Testis (tissue), 3 donors: Measurements from ENCODE around the gene UPB1. TPM values are rescaled to one million over a fixed set of nuclear protein-coding genes. Genes with fewer than 3 reads are reported as not detected.

Source experiments
- DNase-seq: peaks from one replicate; pipeline ENCODE4 v3.0.0-alpha.2; 2019
- H3K27ac ChIP-seq, 2 donors: fragments of 200-600 bp; sonication (generic); one replicate each; pipeline ENCODE4 v1.5.1; 2019
- H3K27me3 ChIP-seq: fragments of 200-600 bp; sonication (generic); one replicate; pipeline ENCODE4 v1.5.1; 2019
- H3K36me3 ChIP-seq: fragments of 200-600 bp; sonication (generic); one replicate; pipeline ENCODE4 v1.5.1; 2017; ENCODE audit warnings: low read depth; ENCODE audit errors: missing control alignments
- H3K4me1 ChIP-seq: fragments of 200-600 bp; sonication (generic); one replicate; pipeline ENCODE4 v1.5.1; 2019
- H3K4me3 ChIP-seq, 2 donors: fragments of 200-600 bp; sonication (generic); one replicate each; pipeline ENCODE4 v1.5.1; 2017 to 2019
- H3K9me3 ChIP-seq: fragments of 200-600 bp; sonication (generic); one replicate; pipeline ENCODE4 v1.5.1; 2017
- CTCF ChIP-seq, 3 experiments: fragments of 450-650 bp in 2 of 3; fragments of 200-600 bp in 1 of 3; sonication (generic) in 1 of 3; IDR thresholded peaks; one replicate each; pipeline ENCODE4 v1.5.1; 2016 to 2019; ENCODE audit warnings: antibody characterized with exemption in 3 of 3, mild to moderate bottlenecking in 2 of 3, moderate library complexity in 1 of 3
- POLR2A ChIP-seq: fragments of 450-650 bp; IDR thresholded peaks from one replicate; pipeline ENCODE4 v1.6.1; 2017; ENCODE audit warnings: antibody characterized with exemption, mild to moderate bottlenecking, moderate library complexity
- WGBS, 2 donors: methylation state at CpG; one replicate each; pipeline ENCODE4 v1.1.5; 2018; 5-methylcytosine and 5-hydroxymethylcytosine counted together
- intact Hi-C: fragments of 100-400 bp; cut with DNase I; formaldehyde crosslinking; loops from one replicate; pipeline ENCODE4 v1.15.1; 2023; ENCODE audit warnings: low total_unique reads
- polyA plus RNA-seq: library from polyadenylated mRNA; stranded (reverse); fragments of 350-450 nt; fragmentation: Illumina TruSeq; extraction: RNeasy Lipid Tissue Mini Kit (QIAGEN cat#74804); gene quantifications from one replicate; pipeline ENCODE4 v1.2.3, GENCODE V29; 2014; ENCODE audit warnings: low read depth, low replicate concordance; ENCODE audit not compliant: insufficient read depth
- total RNA-seq, 2 donors: library from RNA; depleted of rRNA; stranded (reverse); fragments of >200 nt; gene quantifications; one replicate each; pipeline ENCODE4 v1.2.3, GENCODE V29; 2016

The UPB1 gene
- total and polyA plus RNA-seq, 3 donors from 2014 or later: 6.7 to 12.1 (median 11.5) TPM

- no peaks in the 10 kb centered on the region for H3K9me3 ChIP-seq
- H3K4me3 ChIP-seq: no peak overlapping the region
- no peak for TF ChIP-seq CTCF (IDR thresholded peaks at IDR 0.05)
- no peak for TF ChIP-seq POLR2A
- H3K36me3 ChIP-seq: no peaks in the 10 kb centered on the region
- intact Hi-C loops: no loop called here
- no peak for DNase-seq
- H3K4me1 ChIP-seq: no peaks in the 10 kb centered on the region
- H3K27ac ChIP-seq: no peak overlapping the region
- WGBS, 2 donors: 100% methylated on average over 1 of the region's 1 CpG; no CpG with 5 or more reads in 1 of the 2 donors
- H3K27me3 ChIP-seq: no peaks in the 10 kb centered on the region
Observed at GRCh38 chr22:24532075-24532474, 36.9 kb downstream of the UPB1 start.

- intact Hi-C loops: no loop called here
- no peak for TF ChIP-seq POLR2A
- TF ChIP-seq CTCF (IDR thresholded peaks at IDR 0.05): no peak
- Histone ChIP-seq H3K36me3 (no peaks in the 10 kb centered on the region), H3K9me3 (no peaks in the 10 kb centered on the region), H3K27ac (no peak overlapping the region), H3K27me3 (no peaks in the 10 kb centered on the region), H3K4me1 (no peaks in the 10 kb centered on the region), H3K4me3 (no peak overlapping the region)
- DNase-seq: no peak
- WGBS, 2 donors: 96 to 100% methylated on average over 4 of the region's 4 CpGs
Observed at GRCh38 chr22:24535348-24535747, 40.2 kb downstream of the UPB1 start.

- WGBS, 2 donors: 83 to 86% methylated on average over 3 of the region's 3 CpGs
Observed at GRCh38 chr22:24536089-24536488, 41.0 kb downstream of the UPB1 start.

DNA sequence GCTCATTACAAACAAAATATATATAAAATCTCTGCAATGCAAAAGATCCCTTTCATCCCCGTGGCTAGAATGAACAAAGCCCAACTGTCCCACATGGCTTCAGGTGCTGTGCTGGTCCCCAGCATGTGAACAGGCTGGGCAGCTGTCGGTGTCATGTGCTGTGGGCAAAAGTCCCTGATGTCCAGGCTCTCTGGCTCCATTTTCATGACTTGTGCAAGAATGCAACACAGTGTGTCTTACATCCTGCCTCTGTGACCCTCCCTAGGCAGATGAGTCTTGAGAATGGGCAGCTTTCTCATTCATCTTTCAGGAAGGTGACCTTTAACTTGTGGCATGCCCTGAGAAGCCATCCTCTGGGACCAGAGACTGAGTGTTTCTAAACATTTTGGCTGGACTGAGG, 45.3 kb downstream of the UPB1 start:
- no peak for TF ChIP-seq POLR2A
- TF ChIP-seq CTCF (IDR thresholded peaks at IDR 0.05): no peak
- Histone ChIP-seq H3K36me3 (no peaks in the 10 kb centered on the region), H3K4me3 (no peak overlapping the region), H3K4me1 (peaks cover 11% of the 10 kb centered on the region), H3K27ac (no peak overlapping the region), H3K27me3 (no peaks in the 10 kb centered on the region), H3K9me3 (no peaks in the 10 kb centered on the region)
- WGBS, 2 donors: 88 to 93% methylated on average over 2 of the region's 2 CpGs
- no peak for DNase-seq
- intact Hi-C loops: no loop called here

More at GRCh38 chr22:24536089-24536488, 41.0 kb downstream of the UPB1 start:
- Histone ChIP-seq H3K4me3 (no peak overlapping the region), H3K27ac (no peak overlapping the region), H3K9me3 (no peaks in the 10 kb centered on the region), H3K4me1 (no peaks in the 10 kb centered on the region), H3K36me3 (no peaks in the 10 kb centered on the region), H3K27me3 (no peaks in the 10 kb centered on the region)
- intact Hi-C loops: no loop called here
- no peak for DNase-seq
- TF ChIP-seq POLR2A: no peak
- TF ChIP-seq CTCF (IDR thresholded peaks at IDR 0.05): no peak

DNA sequence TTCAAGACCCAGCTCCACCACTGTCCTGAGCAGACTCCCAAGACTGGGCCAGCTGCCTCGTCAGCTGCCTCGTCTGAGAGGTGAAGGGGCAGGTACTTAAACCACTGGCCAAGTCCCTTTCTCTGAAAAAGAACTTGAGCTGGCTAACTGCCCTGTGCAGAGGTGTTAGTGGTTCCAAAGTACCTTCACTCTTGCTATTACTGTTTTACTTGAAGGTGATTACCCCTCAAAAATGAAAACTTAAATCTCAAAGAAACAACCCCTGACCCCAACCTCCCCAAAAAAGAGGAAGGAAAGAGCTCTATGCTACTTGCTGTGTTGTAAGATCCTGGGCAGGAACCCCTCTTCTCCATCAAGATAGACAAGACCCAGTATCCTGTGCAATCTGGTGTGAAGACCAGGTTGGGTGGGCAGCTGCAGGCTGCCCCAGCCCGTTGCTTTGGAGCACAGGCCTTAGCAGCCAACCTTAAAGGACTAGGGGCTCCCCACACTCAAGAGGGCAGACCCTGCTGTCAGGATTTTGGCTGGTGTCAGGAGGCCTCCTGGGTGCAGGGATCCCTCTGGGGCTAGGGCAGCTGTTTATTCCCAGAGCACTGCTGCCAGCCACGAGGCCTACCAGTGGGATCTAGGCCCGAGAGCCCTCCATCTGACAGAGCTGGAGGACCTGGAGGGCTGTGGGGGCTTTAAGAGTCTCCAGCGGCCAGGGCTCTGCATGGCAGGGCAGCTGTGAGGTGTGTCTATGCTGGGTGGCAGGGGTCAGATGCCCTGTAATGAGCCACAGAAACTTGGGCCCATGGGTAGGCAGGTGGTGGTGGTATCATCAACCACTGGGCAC, 46.8 kb downstream of the UPB1 start:
- Histone ChIP-seq H3K27me3 (no peaks in the 10 kb centered on the region), H3K4me3 (no peak overlapping the region), H3K36me3 (no peaks in the 10 kb centered on the region), H3K9me3 (no peaks in the 10 kb centered on the region), H3K4me1 (peaks cover 14% of the 10 kb centered on the region), H3K27ac (no peak overlapping the region)
- DNase-seq: no peak
- TF ChIP-seq CTCF (IDR thresholded peaks at IDR 0.05) (no peak), POLR2A (no peak)
- WGBS, 2 donors: 76% methylated on average over 2 to 5 of the region's 6 CpGs
- intact Hi-C loops: no loop called here
